Measurements from ENCODE around the gene ZRANB1. TPM values are rescaled to one million over a fixed set of nuclear protein-coding genes. Genes with fewer than 3 reads are reported as not detected.

ZRANB1 gene
- total and polyA plus RNA-seq, 2 experiments from 2014 or later = 4.2 to 26.7 TPM

DNA sequence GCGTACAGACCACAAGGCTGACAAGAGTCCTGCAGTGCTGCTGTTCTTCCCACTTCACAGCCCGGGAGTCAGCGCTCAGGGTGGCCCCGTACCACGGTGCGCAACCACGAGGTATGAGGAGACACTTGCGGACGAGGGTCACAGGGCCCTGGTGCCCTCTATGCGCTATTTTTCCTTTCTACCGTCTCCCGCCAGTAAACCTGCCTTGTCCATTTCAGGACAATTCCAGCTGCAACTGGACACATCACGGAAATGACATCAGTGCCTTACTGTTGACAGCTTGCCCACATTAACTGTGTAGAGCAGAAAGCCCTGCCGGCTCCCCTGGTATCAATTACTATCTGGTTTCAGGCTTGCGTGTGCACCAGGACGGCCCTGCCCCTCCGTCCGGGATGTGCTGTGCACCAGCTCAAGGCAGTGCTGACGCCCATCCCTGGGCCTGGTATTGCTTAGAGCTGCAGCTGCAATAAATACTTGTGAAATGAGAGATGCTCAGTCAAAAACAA is 65.1 kb downstream of the ZRANB1 start (continued):
- TF ChIP-seq, protein P1, sequence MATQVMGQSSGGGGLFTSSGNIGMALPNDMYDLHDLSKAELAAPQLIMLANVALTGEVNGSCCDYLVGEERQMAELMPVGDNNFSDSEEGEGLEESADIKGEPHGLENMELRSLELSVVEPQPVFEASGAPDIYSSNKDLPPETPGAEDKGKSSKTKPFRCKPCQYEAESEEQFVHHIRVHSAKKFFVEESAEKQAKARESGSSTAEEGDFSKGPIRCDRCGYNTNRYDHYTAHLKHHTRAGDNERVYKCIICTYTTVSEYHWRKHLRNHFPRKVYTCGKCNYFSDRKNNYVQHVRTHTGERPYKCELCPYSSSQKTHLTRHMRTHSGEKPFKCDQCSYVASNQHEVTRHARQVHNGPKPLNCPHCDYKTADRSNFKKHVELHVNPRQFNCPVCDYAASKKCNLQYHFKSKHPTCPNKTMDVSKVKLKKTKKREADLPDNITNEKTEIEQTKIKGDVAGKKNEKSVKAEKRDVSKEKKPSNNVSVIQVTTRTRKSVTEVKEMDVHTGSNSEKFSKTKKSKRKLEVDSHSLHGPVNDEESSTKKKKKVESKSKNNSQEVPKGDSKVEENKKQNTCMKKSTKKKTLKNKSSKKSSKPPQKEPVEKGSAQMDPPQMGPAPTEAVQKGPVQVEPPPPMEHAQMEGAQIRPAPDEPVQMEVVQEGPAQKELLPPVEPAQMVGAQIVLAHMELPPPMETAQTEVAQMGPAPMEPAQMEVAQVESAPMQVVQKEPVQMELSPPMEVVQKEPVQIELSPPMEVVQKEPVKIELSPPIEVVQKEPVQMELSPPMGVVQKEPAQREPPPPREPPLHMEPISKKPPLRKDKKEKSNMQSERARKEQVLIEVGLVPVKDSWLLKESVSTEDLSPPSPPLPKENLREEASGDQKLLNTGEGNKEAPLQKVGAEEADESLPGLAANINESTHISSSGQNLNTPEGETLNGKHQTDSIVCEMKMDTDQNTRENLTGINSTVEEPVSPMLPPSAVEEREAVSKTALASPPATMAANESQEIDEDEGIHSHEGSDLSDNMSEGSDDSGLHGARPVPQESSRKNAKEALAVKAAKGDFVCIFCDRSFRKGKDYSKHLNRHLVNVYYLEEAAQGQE (IDR thresholded peaks at IDR 0.05; ENCODE audit: unreplicated experiment) = no peak
- no peak for TF ChIP-seq STAT1 (IDR thresholded peaks at IDR 0.05; ENCODE audit: unreplicated experiment)
- TF ChIP-seq, protein P2, sequence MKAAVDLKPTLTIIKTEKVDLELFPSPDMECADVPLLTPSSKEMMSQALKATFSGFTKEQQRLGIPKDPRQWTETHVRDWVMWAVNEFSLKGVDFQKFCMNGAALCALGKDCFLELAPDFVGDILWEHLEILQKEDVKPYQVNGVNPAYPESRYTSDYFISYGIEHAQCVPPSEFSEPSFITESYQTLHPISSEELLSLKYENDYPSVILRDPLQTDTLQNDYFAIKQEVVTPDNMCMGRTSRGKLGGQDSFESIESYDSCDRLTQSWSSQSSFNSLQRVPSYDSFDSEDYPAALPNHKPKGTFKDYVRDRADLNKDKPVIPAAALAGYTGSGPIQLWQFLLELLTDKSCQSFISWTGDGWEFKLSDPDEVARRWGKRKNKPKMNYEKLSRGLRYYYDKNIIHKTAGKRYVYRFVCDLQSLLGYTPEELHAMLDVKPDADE (IDR thresholded peaks at IDR 0.05) = no peak

GRCh38 chr10:125007436-125007835 is 65.5 kb downstream of the ZRANB1 start:
- ATAC-seq (no peak), DNase-seq (ENCODE audit: low spot score) (no peak)
- Histone ChIP-seq H3K27me3 (ENCODE audit: insufficient read depth) (no peaks in the 10 kb centered on the region), H3K9me2 (ENCODE audit: insufficient read depth) (no peaks in the 10 kb centered on the region), H3K4me2 (no peak overlapping the region), H4K20me1 (replicated peaks; ENCODE audit: insufficient read depth) (peaks cover 60% of the 10 kb centered on the region), H2AFZ (no peak overlapping the region), H3K36me3 (ENCODE audit: insufficient read depth) (peaks cover 8% of the 10 kb centered on the region; the same call in 1 of the 2 replicates), H3K27ac (ENCODE audit: low read depth) (peak overlapping the region; percentile 47; the same call in 1 of the 2 replicates), H3F3A (replicated peaks; ENCODE audit: low read depth) (peaks cover 6% of the 10 kb centered on the region), H3K4me3 (no peak overlapping the region), H3K79me2 (replicated peaks; ENCODE audit: insufficient read depth) (peaks cover 88% of the 10 kb centered on the region), H3K4me1 (ENCODE audit: insufficient read depth) (peaks cover 29% of the 10 kb centered on the region)
- Mint-ChIP-seq H3K27ac (peak overlapping the region; percentile 51), H3K27me3 (ENCODE audit: insufficient read depth, low read depth, poor library complexity) (peaks cover 36% of the 10 kb centered on the region), H3K4me1 (peaks cover 54% of the 10 kb centered on the region), H3K36me3 (ENCODE audit: low read depth) (peaks cover 68% of the 10 kb centered on the region), H3K4me3 (no peak overlapping the region), H3K9me3 (no peaks in the 10 kb centered on the region)
- TF ChIP-seq, protein P1 (IDR thresholded peaks at IDR 0.05; ENCODE audit: unreplicated experiment) = no peak
- no peak for TF ChIP-seq POLR2AphosphoS5 (IDR thresholded peaks at IDR 0.05; ENCODE audit: low read depth)
- TF ChIP-seq ZNF462 (CRISPR knock-in tag; IDR thresholded peaks at IDR 0.05) = no peak
- TF ChIP-seq, protein P3, sequence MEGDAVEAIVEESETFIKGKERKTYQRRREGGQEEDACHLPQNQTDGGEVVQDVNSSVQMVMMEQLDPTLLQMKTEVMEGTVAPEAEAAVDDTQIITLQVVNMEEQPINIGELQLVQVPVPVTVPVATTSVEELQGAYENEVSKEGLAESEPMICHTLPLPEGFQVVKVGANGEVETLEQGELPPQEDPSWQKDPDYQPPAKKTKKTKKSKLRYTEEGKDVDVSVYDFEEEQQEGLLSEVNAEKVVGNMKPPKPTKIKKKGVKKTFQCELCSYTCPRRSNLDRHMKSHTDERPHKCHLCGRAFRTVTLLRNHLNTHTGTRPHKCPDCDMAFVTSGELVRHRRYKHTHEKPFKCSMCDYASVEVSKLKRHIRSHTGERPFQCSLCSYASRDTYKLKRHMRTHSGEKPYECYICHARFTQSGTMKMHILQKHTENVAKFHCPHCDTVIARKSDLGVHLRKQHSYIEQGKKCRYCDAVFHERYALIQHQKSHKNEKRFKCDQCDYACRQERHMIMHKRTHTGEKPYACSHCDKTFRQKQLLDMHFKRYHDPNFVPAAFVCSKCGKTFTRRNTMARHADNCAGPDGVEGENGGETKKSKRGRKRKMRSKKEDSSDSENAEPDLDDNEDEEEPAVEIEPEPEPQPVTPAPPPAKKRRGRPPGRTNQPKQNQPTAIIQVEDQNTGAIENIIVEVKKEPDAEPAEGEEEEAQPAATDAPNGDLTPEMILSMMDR (conservative IDR thresholded peaks at IDR 0.05; ENCODE audit: low read depth in 2 of 2) = no peak
- TF ChIP-seq NANOG (IDR thresholded peaks at IDR 0.05; ENCODE audit: borderline replicate concordance) = no peak
- no peak for TF ChIP-seq ZNF331 (CRISPR knock-in tag; IDR thresholded peaks at IDR 0.05; ENCODE audit: low read depth)
